WTC11 (cell line): Measurements from ENCODE around the gene TAOK3. TPM values are rescaled to one million over a fixed set of nuclear protein-coding genes. Genes with fewer than 3 reads are reported as not detected.

Experiments used
- ATAC-seq: fragments of 200-7000 bp; cut with Tn5 transposase; 2 replicates; pipeline ENCODE4 v1.10.0; 2021; ENCODE audit warnings: mild to moderate bottlenecking, moderate library complexity
- CTCF ChIA-PET: fragments of 300-600 bp; sonication (Branson Sonifier 250); formaldehyde crosslinking; loops from one replicate; lab custom pipeline; 2021; ENCODE audit warnings: antibody characterized with exemption; lab: Charles Lee
- POLR2A ChIA-PET: fragments of 350-600 bp; sonication (Branson Sonifier 250); formaldehyde crosslinking; loops from one replicate; lab custom pipeline; 2021; ENCODE audit warnings: antibody characterized with exemption; lab: Charles Lee
- DNase-seq: peaks from one replicate; pipeline ENCODE4 v3.0.0; 2021; ENCODE audit warnings: low spot score
- H3K27ac Mint-ChIP-seq: 2 replicates; pipeline ENCODE4 v1.8.0; 2021; ENCODE audit warnings: mixed read lengths
- H3K27me3 Mint-ChIP-seq: 2 replicates; pipeline ENCODE4 v1.8.0; 2021; ENCODE audit warnings: low read depth, mild to moderate bottlenecking, moderate library complexity, mixed read lengths
- H3K36me3 Mint-ChIP-seq: 2 replicates; pipeline ENCODE4 v1.8.0; 2021; ENCODE audit warnings: mixed read lengths
- H3K4me1 Mint-ChIP-seq: 2 replicates; pipeline ENCODE4 v1.8.0; 2022; ENCODE audit warnings: mixed read lengths
- H3K4me3 Mint-ChIP-seq: 2 replicates; pipeline ENCODE4 v1.8.0; 2021; ENCODE audit warnings: mild to moderate bottlenecking, moderate library complexity, mixed read lengths
- H3K9me3 Mint-ChIP-seq: 2 replicates; pipeline ENCODE4 v1.8.0; 2021; ENCODE audit warnings: mixed read lengths
- ERG ChIP-seq: fragments of 250-450 bp; sonication (Bioruptor Pico); IDR thresholded peaks from 2 replicates; pipeline ENCODE4 v1.8.0; 2021; ENCODE audit warnings: mild to moderate bottlenecking
- HMGXB4 ChIP-seq: sonication (generic); formaldehyde crosslinking; IDR thresholded peaks from 2 replicates; pipeline ENCODE4 v1.8.1; 2023; ENCODE audit warnings: mild to moderate bottlenecking, moderate library complexity, missing genetic modification reagents
- IRF1 ChIP-seq: sonication (generic); formaldehyde crosslinking; IDR thresholded peaks from 2 replicates; pipeline ENCODE4 v1.8.0; 2023; ENCODE audit warnings: missing genetic modification reagents
- JUN ChIP-seq: sonication (generic); formaldehyde crosslinking; IDR thresholded peaks from 2 replicates; pipeline ENCODE4 v1.8.0; 2023; ENCODE audit warnings: mild to moderate bottlenecking, missing genetic modification reagents
- NR1H2 ChIP-seq: sonication (generic); formaldehyde crosslinking; IDR thresholded peaks from 2 replicates; pipeline ENCODE4 v1.9.0; 2021; ENCODE audit warnings: mild to moderate bottlenecking, moderate library complexity, missing genetic modification reagents
- NR3C1 ChIP-seq: sonication (generic); formaldehyde crosslinking; conservative IDR thresholded peaks from 2 replicates; pipeline ENCODE4 v1.8.1; 2023; ENCODE audit warnings: low read depth, mild to moderate bottlenecking, missing genetic modification reagents
- OVOL2 ChIP-seq: fragments of 250-450 bp; sonication (Bioruptor Pico); IDR thresholded peaks from 2 replicates; pipeline ENCODE4 v1.9.0; 2021; ENCODE audit warnings: mild to moderate bottlenecking, borderline replicate concordance
- SMAD4 ChIP-seq: sonication (generic); formaldehyde crosslinking; IDR thresholded peaks from 2 replicates; pipeline ENCODE4 v1.8.0; 2022; ENCODE audit warnings: mild to moderate bottlenecking, missing genetic modification reagents
- SOX15 ChIP-seq: fragments of 250-450 bp; sonication (Bioruptor Pico); IDR thresholded peaks from 2 replicates; pipeline ENCODE4 v1.9.0; 2021; ENCODE audit warnings: mild to moderate bottlenecking
- STAT6 ChIP-seq: sonication (generic); formaldehyde crosslinking; conservative IDR thresholded peaks from 2 replicates; pipeline ENCODE4 v1.8.1; 2023; ENCODE audit warnings: mild to moderate bottlenecking, low read depth, missing genetic modification reagents, moderate library complexity
- ZBTB21 ChIP-seq: sonication (generic); formaldehyde crosslinking; IDR thresholded peaks from 2 replicates; pipeline ENCODE4 v1.8.1; 2023; ENCODE audit warnings: mild to moderate bottlenecking, missing genetic modification reagents, borderline replicate concordance
- ZNF121 ChIP-seq: sonication (generic); formaldehyde crosslinking; IDR thresholded peaks from 2 replicates; pipeline ENCODE4 v1.8.0; 2023; ENCODE audit warnings: missing genetic modification reagents
- ZNF396 ChIP-seq: fragments of 250-450 bp; sonication (Bioruptor Pico); IDR thresholded peaks from 2 replicates; pipeline ENCODE4 v1.8.0; 2021; ENCODE audit warnings: mild to moderate bottlenecking, moderate library complexity, borderline replicate concordance
- ZNF423 ChIP-seq: fragments of 250-450 bp; sonication (Bioruptor Pico); IDR thresholded peaks from 2 replicates; pipeline ENCODE4 v2.1.2; 2022; ENCODE audit warnings: mild to moderate bottlenecking, moderate library complexity
- total RNA-seq: library from RNA; stranded (reverse); gene quantifications from 3 replicates; pipeline ENCODE4 v1.2.3, GENCODE V29; 2021
- TF ChIP-seq, protein P1 (sequence below): fragments of 250-450 bp; sonication (Bioruptor Pico); IDR thresholded peaks from 2 replicates; pipeline ENCODE4 v1.9.0; 2021; ENCODE audit warnings: mild to moderate bottlenecking
- TF ChIP-seq, protein P2 (sequence below): sonication (generic); formaldehyde crosslinking; IDR thresholded peaks from 2 replicates; pipeline ENCODE4 v1.8.0; 2022; ENCODE audit warnings: mild to moderate bottlenecking, missing genetic modification reagents
- TF ChIP-seq, protein P3 (sequence below): sonication (generic); formaldehyde crosslinking; IDR thresholded peaks from 2 replicates; pipeline ENCODE4 v1.8.0; 2022; ENCODE audit warnings: mild to moderate bottlenecking, missing genetic modification reagents
- TF ChIP-seq, protein P4 (sequence below): sonication (generic); formaldehyde crosslinking; IDR thresholded peaks from 2 replicates; pipeline ENCODE4 v1.8.1; 2023; ENCODE audit warnings: mild to moderate bottlenecking, missing genetic modification reagents, moderate library complexity
- TF ChIP-seq, protein P5 (sequence below): sonication (generic); formaldehyde crosslinking; IDR thresholded peaks from 2 replicates; pipeline ENCODE4 v1.8.1; 2023; ENCODE audit warnings: mild to moderate bottlenecking, missing genetic modification reagents, moderate library complexity
- TF ChIP-seq, protein P6 (sequence below): sonication (generic); formaldehyde crosslinking; IDR thresholded peaks from 2 replicates; pipeline ENCODE4 v1.8.0; 2022; ENCODE audit warnings: missing genetic modification reagents

The TAOK3 gene
- total RNA-seq, 1 experiment from 2014 or later = 13.0 TPM

- H3K9me3 Mint-ChIP-seq = no peaks in the 10 kb centered on the region
- no peak for ATAC-seq
- DNase-seq = no peak
- H3K4me3 Mint-ChIP-seq = no peak overlapping the region
- TF ChIP-seq JUN (CRISPR knock-in tag) = no peak
- TF ChIP-seq ZNF121 = no peak
- TF ChIP-seq OVOL2 (CRISPR knock-in tag) = no peak
- TF ChIP-seq, protein P1, sequence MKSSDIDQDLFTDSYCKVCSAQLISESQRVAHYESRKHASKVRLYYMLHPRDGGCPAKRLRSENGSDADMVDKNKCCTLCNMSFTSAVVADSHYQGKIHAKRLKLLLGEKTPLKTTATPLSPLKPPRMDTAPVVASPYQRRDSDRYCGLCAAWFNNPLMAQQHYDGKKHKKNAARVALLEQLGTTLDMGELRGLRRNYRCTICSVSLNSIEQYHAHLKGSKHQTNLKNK (CRISPR knock-in tag) = no peak
- no peak for TF ChIP-seq SMAD4 (CRISPR knock-in tag)
- no peak for TF ChIP-seq ERG (CRISPR knock-in tag)
- no peak for TF ChIP-seq ZNF396 (CRISPR knock-in tag)
- TF ChIP-seq IRF1 (CRISPR knock-in tag) = no peak
- no peak for TF ChIP-seq NR3C1 (CRISPR knock-in tag)
- TF ChIP-seq NR1H2 (CRISPR knock-in tag) = no peak
- TF ChIP-seq ZBTB21 (CRISPR knock-in tag) = no peak
- TF ChIP-seq STAT6 (CRISPR knock-in tag) = no peak
- TF ChIP-seq, protein P2, sequence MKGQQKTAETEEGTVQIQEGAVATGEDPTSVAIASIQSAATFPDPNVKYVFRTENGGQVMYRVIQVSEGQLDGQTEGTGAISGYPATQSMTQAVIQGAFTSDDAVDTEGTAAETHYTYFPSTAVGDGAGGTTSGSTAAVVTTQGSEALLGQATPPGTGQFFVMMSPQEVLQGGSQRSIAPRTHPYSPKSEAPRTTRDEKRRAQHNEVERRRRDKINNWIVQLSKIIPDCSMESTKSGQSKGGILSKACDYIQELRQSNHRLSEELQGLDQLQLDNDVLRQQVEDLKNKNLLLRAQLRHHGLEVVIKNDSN (CRISPR knock-in tag) = no peak
- TF ChIP-seq, protein P3, sequence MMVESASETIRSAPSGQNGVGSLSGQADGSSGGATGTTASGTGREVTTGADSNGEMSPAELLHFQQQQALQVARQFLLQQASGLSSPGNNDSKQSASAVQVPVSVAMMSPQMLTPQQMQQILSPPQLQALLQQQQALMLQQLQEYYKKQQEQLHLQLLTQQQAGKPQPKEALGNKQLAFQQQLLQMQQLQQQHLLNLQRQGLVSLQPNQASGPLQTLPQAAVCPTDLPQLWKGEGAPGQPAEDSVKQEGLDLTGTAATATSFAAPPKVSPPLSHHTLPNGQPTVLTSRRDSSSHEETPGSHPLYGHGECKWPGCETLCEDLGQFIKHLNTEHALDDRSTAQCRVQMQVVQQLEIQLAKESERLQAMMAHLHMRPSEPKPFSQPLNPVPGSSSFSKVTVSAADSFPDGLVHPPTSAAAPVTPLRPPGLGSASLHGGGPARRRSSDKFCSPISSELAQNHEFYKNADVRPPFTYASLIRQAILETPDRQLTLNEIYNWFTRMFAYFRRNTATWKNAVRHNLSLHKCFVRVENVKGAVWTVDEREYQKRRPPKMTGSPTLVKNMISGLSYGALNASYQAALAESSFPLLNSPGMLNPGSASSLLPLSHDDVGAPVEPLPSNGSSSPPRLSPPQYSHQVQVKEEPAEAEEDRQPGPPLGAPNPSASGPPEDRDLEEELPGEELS (CRISPR knock-in tag) = no peak
- TF ChIP-seq HMGXB4 (CRISPR knock-in tag) = no peak
- no peak for TF ChIP-seq SOX15 (CRISPR knock-in tag)
- TF ChIP-seq, protein P4, sequence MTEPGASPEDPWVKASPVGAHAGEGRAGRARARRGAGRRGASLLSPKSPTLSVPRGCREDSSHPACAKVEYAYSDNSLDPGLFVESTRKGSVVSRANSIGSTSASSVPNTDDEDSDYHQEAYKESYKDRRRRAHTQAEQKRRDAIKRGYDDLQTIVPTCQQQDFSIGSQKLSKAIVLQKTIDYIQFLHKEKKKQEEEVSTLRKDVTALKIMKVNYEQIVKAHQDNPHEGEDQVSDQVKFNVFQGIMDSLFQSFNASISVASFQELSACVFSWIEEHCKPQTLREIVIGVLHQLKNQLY = no peak
- TF ChIP-seq, protein P5, sequence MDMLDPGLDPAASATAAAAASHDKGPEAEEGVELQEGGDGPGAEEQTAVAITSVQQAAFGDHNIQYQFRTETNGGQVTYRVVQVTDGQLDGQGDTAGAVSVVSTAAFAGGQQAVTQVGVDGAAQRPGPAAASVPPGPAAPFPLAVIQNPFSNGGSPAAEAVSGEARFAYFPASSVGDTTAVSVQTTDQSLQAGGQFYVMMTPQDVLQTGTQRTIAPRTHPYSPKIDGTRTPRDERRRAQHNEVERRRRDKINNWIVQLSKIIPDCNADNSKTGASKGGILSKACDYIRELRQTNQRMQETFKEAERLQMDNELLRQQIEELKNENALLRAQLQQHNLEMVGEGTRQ (CRISPR knock-in tag) = no peak
- TF ChIP-seq, protein P6, sequence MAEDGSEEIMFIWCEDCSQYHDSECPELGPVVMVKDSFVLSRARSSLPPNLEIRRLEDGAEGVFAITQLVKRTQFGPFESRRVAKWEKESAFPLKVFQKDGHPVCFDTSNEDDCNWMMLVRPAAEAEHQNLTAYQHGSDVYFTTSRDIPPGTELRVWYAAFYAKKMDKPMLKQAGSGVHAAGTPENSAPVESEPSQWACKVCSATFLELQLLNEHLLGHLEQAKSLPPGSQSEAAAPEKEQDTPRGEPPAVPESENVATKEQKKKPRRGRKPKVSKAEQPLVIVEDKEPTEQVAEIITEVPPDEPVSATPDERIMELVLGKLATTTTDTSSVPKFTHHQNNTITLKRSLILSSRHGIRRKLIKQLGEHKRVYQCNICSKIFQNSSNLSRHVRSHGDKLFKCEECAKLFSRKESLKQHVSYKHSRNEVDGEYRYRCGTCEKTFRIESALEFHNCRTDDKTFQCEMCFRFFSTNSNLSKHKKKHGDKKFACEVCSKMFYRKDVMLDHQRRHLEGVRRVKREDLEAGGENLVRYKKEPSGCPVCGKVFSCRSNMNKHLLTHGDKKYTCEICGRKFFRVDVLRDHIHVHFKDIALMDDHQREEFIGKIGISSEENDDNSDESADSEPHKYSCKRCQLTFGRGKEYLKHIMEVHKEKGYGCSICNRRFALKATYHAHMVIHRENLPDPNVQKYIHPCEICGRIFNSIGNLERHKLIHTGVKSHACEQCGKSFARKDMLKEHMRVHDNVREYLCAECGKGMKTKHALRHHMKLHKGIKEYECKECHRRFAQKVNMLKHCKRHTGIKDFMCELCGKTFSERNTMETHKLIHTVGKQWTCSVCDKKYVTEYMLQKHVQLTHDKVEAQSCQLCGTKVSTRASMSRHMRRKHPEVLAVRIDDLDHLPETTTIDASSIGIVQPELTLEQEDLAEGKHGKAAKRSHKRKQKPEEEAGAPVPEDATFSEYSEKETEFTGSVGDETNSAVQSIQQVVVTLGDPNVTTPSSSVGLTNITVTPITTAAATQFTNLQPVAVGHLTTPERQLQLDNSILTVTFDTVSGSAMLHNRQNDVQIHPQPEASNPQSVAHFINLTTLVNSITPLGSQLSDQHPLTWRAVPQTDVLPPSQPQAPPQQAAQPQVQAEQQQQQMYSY (CRISPR knock-in tag) = no peak
- TF ChIP-seq ZNF423 (CRISPR knock-in tag) = no peak
- H3K27ac Mint-ChIP-seq = no peak overlapping the region
- peaks cover 18% of the 10 kb centered on the region for H3K4me1 Mint-ChIP-seq
- ChIA-PET POLR2A (interaction anchor here (0.6 to 0.7 kb wide), 2 partner anchors 56 to 1109 kb away, joined by 3 to 6 read pairs; no protein-coding TSS in a partner anchor), CTCF (interaction anchor here (0.6 to 3.9 kb wide), 2 partner anchors 8 to 199 kb away, joined by 3 to 18 read pairs; partner anchors contain the start of gene SUDS3)
- H3K36me3 Mint-ChIP-seq = no peaks in the 10 kb centered on the region
- peaks cover 17% of the 10 kb centered on the region for H3K27me3 Mint-ChIP-seq
These were observed 3.9 kb downstream of the TAOK3 start for GRCh38 chr12:118368821-118369220.
